Mesendoderm (in vitro differentiated cells): ENCODE data around the gene CHIA. TPM values are rescaled to one million over a fixed set of nuclear protein-coding genes. Genes with fewer than 3 reads are reported as not detected.

Experiments used
- DNase-seq: peaks from one replicate; pipeline ENCODE4 v3.0.0; 2013
- H2AK5ac ChIP-seq: 2 replicates; pipeline ENCODE4 v1.6.1; 2013; ENCODE audit warnings: low read length, inconsistent platforms
- H2BK120ac ChIP-seq: 2 replicates; pipeline ENCODE4 v1.6.1; 2013; ENCODE audit warnings: low read depth, mild to moderate bottlenecking, low read length, moderate library complexity, mixed read lengths
- H2BK15ac ChIP-seq: replicated peaks from 2 replicates; pipeline ENCODE4 v1.6.1; 2013; ENCODE audit warnings: low read depth, mild to moderate bottlenecking, moderate library complexity
- H2BK5ac ChIP-seq: 2 replicates; pipeline ENCODE4 v1.6.1; 2013; ENCODE audit warnings: low read length, inconsistent platforms
- H3K18ac ChIP-seq: 2 replicates; pipeline ENCODE4 v1.6.1; 2013; ENCODE audit warnings: mild to moderate bottlenecking, low read length, mixed read lengths
- H3K23ac ChIP-seq: one replicate; pipeline ENCODE4 v1.6.1; 2013; ENCODE audit warnings: low read length
- H3K27ac ChIP-seq: 2 replicates; pipeline ENCODE4 v1.5.1; 2013; ENCODE audit warnings: low read depth, mild to moderate bottlenecking, inconsistent platforms, low read length, moderate library complexity
- H3K27me3 ChIP-seq: 2 replicates; pipeline ENCODE4 v1.6.1; 2013; ENCODE audit warnings: low read length, control low read depth, mild to moderate bottlenecking, inconsistent platforms; ENCODE audit not compliant: insufficient read depth, poor library complexity
- H3K36me3 ChIP-seq: 2 replicates; pipeline ENCODE4 v1.6.1; 2013; ENCODE audit warnings: low read length, inconsistent platforms; ENCODE audit not compliant: control insufficient read depth, insufficient read depth
- H3K4ac ChIP-seq: one replicate; pipeline ENCODE4 v1.6.1; 2013; ENCODE audit warnings: low read depth, mild to moderate bottlenecking, low read length, moderate library complexity
- H3K4me1 ChIP-seq: 2 replicates; pipeline ENCODE4 v1.6.1; 2013; ENCODE audit warnings: low read depth, low read length, inconsistent platforms; ENCODE audit not compliant: control insufficient read depth
- H3K4me2 ChIP-seq: 2 replicates; pipeline ENCODE4 v1.6.1; 2013; ENCODE audit warnings: low read length
- H3K4me3 ChIP-seq: 2 replicates; pipeline ENCODE4 v1.5.1; 2013; ENCODE audit warnings: mild to moderate bottlenecking, low read length
- H3K56ac ChIP-seq: one replicate; pipeline ENCODE4 v1.6.1; 2013; ENCODE audit warnings: low read length
- H3K79me1 ChIP-seq: 2 replicates; pipeline ENCODE4 v1.6.1; 2013; ENCODE audit warnings: low read length, inconsistent platforms
- H3K79me2 ChIP-seq: 2 replicates; pipeline ENCODE4 v1.6.1; 2013; ENCODE audit warnings: mild to moderate bottlenecking, low read length; ENCODE audit not compliant: control insufficient read depth, insufficient read depth
- H3K9ac ChIP-seq: 2 replicates; pipeline ENCODE4 v1.6.1; 2013; ENCODE audit warnings: low read length, inconsistent platforms
- H4K5ac ChIP-seq: one replicate; pipeline ENCODE4 v1.6.1; 2013; ENCODE audit warnings: low read length
- H4K8ac ChIP-seq: one replicate; pipeline ENCODE4 v1.6.1; 2013; ENCODE audit warnings: low read depth, mild to moderate bottlenecking, control low read depth, low read length, moderate library complexity
- WGBS: extraction: QIAGEN DNeasy Blood & Tissue Kit; methylation state at CpG from one replicate; pipeline ENCODE4 v1.1.7; 2013; ENCODE audit warnings: low lambda C conversion rate, missing lambda C conversion rate; ENCODE audit not compliant: insufficient coverage; ENCODE audit errors: extremely low coverage; 5-methylcytosine and 5-hydroxymethylcytosine counted together
- small RNA-seq: library from polyadenylated mRNA; stranded (forward); fragments of <200 nt; extraction: miRNeasy Mini kit (QIAGEN cat#:217004); gene quantifications from one replicate; pipeline ENCODE3, GENCODE V24; 2013; ENCODE audit not compliant: insufficient read depth

Gene CHIA

GRCh38 chr1:111369177-111369576, 78.5 kb downstream of the CHIA start:
- Histone ChIP-seq H3K23ac (no peak overlapping the region), H2AK5ac (peak overlapping the region; percentile 63), H3K79me2 (no peaks in the 10 kb centered on the region), H3K18ac (peak overlapping the region; percentile 16), H3K4me2 (no peak overlapping the region), H2BK120ac (no peak overlapping the region), H3K27ac (no peak overlapping the region), H3K9ac (no peak overlapping the region), H4K8ac (no peak overlapping the region), H3K56ac (peak overlapping the region; percentile 31), H3K36me3 (no peaks in the 10 kb centered on the region), H2BK5ac (no peak overlapping the region), H3K4ac (no peak overlapping the region), H4K5ac (no peak overlapping the region), H2BK15ac (no peak overlapping the region), H3K4me1 (peaks cover 4% of the 10 kb centered on the region), H3K27me3 (no peaks in the 10 kb centered on the region), H3K79me1 (no peaks in the 10 kb centered on the region), H3K4me3 (no peak overlapping the region)
- DNase-seq = no peak
- WGBS = no CpG with 5 or more reads among the region's 2 CpGs

GRCh38 chr1:111369645-111370044, 79.0 kb downstream of the CHIA start:
- H2BK120ac ChIP-seq = no peak overlapping the region
- H3K36me3 ChIP-seq = no peaks in the 10 kb centered on the region
- H3K79me2 ChIP-seq = no peaks in the 10 kb centered on the region
- no peak overlapping the region for H3K4me2 ChIP-seq
- peaks cover 2% of the 10 kb centered on the region for H3K4me1 ChIP-seq
- H2BK15ac ChIP-seq = no peak overlapping the region
- H3K27ac ChIP-seq = no peak overlapping the region
- H3K56ac ChIP-seq = no peak overlapping the region
- no peak overlapping the region for H3K4me3 ChIP-seq
- no peak overlapping the region for H3K9ac ChIP-seq
- no peak overlapping the region for H3K18ac ChIP-seq
- WGBS = no CpG with 5 or more reads among the region's 3 CpGs
- H3K27me3 ChIP-seq = no peaks in the 10 kb centered on the region
- no peak overlapping the region for H2BK5ac ChIP-seq
- H4K5ac ChIP-seq = no peak overlapping the region
- DNase-seq = no peak
- no peak overlapping the region for H3K23ac ChIP-seq
- H4K8ac ChIP-seq = no peak overlapping the region
- H2AK5ac ChIP-seq = no peak overlapping the region
- no peak overlapping the region for H3K4ac ChIP-seq
- no peaks in the 10 kb centered on the region for H3K79me1 ChIP-seq

Small RNA genes lying within 50 kb of the gene (small RNA-seq; reads per million reads assigned to genes)
- not detected for gene AL356387.2
